ENCODE results near the gene ESRRA.
A peak's percentile ranks its signal among the peaks of the same experiment; 100 is the strongest.
"Not testable (repeated sequence)": the region's sequence is repeated elsewhere in the genome, so short reads cannot be mapped to it uniquely, and the experiment has no call there.

ESRRA gene

DNA sequence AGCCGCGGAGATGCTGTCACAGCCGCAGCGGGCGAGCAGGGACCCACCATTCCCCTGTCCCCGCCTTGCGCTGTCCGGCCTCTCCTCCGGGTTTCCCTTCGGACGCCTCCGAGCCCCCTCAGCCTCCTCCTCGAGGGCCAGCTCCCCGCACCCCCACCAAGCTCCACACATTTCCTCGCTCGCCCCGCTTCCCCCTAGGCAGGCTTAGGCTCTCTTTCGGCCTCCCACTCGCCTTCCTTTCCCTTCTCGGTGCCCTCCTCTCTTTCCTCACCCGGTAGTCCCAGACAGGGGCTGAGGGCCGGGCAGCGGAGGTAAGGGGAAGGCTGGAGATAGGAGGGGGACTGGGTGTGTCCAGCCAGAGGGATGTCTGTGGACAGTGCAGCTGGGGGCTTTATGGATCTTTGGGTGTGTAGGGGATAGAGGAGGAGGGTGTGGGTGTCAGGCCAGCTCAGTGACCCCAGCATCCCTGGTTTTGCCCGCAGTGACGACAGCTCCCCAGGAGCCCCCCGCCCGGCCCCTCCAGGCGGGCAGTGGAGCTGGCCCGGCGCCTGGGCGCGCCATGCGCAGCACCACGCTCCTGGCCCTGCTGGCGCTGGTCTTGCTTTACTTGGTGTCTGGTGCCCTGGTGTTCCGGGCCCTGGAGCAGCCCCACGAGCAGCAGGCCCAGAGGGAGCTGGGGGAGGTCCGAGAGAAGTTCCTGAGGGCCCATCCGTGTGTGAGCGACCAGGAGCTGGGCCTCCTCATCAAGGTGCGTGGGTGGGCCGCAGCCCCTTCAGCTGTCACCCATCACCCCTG, 12.7 kb upstream of the ESRRA start:
- DNase-seq (ENCODE audit: low read depth) = no peak

DNA sequence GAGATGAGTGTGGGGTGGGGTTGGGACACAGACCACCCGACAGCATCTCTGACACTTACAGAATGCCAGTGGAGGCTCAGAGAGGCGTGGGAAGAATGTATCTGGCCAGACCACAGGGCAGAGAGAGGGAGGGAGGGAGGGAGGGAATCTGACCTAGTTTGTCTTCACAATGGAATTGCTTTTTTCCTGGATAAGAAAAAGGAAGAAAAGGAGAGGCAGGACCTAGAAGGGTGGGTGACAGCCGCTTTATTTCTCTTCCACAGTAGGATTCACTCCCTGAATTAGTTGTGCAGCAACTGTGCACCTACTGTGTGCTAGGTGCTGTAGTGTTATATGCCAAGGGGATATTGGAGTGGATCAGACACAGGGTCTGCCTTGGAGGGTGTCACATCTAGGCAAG, 10.6 kb upstream of the ESRRA start:
- no peak for DNase-seq (ENCODE audit: low read depth)

DNA sequence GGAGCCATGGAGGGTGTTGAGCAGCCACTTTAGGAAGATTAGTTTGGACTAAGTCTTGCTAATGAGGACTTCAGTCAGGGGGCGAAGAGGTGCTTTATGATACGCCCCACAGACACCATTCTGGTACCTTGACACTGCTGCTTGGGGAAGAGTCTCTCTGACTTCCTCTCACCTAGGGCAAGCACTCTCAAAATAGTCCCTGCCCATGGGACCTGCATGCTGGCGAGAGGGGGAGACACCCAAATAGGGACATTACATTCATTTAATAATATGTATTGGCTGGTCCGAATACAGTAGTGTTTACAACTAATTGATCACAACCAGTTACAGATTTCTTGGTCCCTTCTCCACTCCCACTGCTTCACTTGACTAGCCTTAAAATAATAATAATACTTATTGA, 9.6 kb upstream of the ESRRA start:
- DNase-seq (ENCODE audit: low read depth) = no peak

DNA sequence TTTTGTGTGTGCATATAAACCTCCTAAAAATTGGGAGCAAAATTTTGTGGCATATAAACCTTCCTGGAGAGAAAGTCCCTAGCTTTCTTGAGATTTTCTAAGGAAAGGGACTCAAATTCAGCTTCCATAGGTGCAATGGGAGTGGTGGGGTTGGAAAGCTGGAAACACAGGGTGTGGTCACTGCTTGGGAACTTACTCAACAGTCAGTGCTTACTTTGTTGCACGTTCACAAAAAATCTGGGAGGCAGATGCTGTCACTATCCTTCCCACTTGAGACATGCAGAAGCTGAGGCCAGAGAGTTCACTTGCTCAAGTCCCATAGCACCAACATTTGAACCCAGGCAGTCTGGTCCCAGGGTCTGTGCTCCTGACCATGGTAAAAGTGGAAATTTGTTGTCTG, 9.1 kb upstream of the ESRRA start:
- no peak for DNase-seq (ENCODE audit: low read depth)

DNA sequence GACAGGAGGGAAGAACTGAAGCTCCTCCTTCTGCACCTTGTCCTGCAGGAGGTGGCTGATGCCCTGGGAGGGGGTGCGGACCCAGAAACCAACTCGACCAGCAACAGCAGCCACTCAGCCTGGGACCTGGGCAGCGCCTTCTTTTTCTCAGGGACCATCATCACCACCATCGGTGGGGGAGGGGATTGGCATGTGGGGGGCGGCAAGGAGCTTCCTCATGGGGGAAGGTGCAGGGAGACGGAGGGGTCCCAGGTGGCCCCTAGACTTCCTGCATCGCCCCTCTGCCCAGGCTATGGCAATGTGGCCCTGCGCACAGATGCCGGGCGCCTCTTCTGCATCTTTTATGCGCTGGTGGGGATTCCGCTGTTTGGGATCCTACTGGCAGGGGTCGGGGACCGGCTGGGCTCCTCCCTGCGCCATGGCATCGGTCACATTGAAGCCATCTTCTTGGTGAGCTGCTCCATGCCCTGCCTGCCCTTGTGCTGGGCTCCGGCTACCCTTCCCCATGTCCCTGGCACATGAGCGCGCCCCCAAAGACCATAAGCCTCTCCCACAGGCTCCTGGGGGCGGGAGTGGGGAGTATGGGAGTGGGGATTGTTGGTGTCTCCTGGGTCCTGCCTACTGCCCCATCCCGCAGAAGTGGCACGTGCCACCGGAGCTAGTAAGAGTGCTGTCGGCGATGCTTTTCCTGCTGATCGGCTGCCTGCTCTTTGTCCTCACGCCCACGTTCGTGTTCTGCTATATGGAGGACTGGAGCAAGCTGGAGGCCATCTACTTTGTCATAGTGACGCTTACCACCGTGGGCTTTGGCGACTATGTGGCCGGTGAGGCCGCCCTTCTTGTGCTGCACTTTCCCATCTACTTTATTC, 8.3 kb upstream of the ESRRA start:
- DNase-seq (ENCODE audit: low read depth) = no peak

DNA sequence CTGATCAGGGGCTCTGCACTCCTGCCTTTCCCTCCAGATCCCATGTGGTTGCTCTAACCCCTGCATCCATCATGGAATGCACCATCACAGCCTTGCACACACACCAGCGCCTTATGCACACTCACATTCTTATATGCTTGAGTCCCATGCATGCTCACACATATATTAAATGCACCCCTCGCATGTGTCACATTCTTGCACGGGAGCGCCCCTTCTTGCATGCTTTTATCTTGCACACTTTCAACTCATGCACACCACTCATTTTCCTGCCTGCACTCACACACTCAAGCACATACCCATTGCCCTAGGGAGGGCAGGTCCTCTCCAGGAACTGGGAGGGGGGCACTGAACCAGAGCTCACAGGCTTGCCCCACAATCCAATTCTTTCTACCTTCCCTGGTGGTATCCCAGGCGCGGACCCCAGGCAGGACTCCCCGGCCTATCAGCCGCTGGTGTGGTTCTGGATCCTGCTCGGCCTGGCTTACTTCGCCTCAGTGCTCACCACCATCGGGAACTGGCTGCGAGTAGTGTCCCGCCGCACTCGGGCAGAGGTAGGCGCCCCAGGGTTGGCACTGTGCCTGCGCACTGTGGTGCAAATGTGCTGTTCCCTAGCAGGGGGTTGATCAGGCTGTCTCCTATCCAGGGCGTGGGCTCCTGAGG, 7.5 kb upstream of the ESRRA start:
- DNase-seq (ENCODE audit: low read depth) = no peak

DNA sequence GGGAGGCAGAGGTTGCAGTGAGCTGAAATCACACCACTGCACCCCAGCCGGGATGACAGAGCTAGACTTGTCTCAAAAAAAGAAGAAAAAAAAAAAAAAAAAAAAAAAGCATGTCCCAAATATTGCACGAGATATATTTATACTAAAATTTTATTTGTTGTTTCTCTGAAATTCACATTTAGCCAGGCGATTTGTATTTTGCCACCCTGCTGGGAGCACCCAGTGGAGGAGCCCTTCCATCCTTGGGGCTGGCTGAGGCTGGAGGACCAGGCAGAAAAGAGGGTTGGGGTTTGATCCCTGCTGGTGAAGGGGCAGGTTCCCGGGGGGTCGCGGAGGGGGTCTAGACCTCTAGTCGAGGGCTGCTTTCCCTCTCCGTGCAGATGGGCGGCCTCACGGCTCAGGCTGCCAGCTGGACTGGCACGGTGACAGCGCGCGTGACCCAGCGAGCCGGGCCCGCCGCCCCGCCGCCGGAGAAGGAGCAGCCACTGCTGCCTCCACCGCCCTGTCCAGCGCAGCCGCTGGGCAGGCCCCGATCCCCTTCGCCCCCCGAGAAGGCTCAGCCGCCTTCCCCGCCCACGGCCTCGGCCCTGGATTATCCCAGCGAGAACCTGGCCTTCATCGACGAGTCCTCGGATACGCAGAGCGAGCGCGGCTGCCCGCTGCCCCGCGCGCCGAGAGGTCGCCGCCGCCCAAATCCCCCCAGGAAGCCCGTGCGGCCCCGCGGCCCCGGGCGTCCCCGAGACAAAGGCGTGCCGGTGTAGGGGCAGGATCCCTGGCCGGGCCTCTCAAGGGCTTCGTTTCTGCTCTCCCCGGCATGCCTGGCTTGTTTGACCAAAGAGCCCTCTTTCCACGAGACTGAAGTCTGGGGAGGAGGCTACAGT, 6.1 kb upstream of the ESRRA start:
- peak; percentile 29 for DNase-seq (ENCODE audit: low read depth)

DNA sequence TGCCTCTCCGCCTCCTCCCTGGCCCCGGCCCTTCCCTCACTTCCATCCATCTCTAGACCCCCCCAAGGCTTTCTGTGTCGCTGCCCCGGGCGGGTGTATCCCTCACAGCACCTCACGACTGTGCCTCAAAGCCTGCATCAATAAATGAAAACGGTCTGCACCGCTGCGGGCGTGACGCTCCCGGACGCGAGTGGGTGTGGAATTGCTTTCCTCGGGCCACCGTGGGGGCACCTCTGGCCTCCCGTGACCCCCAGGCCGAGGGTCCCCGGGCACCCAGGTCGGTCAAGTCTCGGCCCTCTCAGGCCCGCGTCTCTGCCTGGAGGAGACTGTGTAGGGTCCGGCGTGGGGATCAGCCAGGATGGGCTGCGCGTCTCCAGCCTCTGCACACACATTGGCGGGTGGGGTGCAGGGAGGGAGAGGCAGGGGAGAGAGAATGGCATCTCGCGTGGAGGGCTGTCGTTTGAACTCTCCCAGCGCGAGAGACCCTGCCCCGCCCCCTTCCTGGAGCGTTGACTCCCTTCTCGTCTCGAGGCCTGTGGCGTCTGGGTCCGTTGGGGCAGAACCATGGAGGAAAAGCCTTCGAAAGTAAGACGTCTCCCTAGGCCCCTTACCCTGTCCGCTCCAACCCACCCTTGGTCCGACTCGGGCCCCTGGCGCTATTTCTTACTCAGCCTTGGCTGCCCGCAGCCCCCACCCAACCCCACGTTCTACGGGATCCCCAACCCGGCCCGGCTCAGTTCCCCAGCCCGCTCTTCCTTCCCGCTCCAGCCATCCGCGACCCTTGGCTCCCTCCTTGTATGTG, 5.3 kb upstream of the ESRRA start, which contains the start of gene CATSPERZ:
Gene CATSPERZ (plus strand): TSS at position 512 of the 802 bp plus-strand sequence. CDS start 53 bp downstream, at position 565.
- no peak for DNase-seq (ENCODE audit: low read depth)

DNA sequence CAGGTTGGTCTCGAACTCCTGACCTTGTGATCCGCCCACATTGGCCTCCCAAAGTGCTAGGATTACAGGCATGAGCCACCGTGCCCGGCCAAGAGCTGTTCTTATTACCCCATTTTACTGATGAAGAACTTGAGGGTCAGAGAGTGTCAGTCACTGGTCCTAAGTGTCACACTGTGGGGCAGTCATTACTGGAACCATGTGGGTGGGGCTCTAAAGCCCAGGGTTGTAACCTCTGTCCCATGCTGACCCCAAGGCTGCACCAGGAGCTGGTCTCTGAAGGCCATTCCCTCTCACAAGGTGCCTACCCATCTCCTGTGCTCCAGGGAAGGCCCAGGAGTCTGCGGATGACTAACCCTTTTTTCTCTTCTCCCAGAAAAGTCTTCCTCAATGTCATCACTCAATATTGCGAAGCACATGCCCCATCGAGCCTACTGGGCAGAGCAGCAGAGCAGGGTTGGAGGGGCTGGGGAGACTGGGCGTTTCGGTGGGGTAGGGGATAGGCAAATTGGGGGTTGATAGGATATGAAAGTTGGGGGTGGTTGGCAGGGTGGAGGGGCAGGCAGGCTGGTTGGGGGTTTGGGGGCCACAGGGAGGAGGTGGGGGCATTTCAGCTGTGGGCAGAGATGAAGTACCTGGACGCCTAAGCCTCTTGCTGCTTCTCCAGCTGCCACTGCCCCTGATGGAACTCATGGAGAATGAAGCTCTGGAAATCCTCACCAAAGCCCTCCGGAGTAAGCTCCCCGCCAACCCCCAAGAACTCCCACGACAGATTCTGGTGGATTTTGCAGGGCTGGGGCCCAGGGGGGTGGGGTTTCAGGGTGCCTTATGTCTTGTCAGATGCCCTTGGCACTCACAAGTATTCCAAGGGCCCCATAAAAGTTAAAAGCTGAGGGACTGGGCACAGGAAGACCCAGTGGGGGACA, 2.0 kb upstream of the ESRRA start:
- DNase-seq (ENCODE audit: low read depth) = no peak

DNA sequence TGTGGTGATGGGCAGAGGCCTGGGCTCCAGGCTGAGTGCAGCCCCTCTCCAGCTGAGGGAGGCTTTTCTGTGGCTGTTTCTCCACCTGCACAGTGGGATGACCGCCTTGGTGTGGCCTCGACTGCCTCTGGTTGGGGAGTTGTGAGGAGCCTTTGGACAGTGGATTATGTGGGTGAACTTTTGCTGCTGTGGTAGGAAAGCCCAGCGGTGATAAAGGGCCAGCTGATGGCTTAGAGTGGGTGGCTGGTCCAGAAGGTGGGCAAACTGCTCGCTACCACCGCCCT, 1.4 kb upstream of the ESRRA start:
- no peak for DNase-seq (ENCODE audit: low read depth)

DNA sequence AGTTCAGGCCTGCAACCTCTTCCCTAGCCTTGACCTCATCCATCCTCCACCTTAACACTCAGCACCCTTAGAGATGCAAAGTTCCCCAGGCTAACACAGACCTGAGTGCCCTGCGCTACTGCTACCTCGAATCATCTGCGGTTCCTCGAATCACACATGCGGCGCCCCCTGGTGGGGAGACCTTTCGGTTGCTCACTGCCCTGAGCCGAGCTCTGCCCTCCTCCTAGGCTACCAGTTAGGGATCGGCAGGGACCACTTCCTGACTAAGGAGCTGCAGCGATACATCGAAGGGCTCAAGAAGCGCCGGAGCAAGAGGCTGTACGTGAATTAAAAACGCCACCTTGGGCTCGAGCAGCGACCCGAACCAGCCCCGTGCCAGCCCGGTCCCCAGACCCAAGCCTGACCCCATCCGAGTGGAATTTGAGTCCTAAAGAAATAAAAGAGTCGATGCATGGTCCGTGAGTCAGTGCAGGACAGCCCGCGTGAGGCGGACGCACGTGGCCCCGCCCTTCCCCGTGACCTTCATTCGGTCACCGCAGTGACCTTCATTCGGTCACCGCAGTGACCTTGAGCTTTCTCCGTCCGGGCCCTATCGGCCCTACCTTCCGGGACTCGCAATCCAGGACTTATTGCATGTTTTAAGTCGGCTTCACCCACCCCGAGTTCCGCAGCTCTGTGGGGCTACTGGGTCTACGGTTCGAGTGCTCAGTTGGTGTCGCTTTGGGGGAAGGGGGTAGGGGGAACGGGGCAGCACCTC, 830 bp upstream of the ESRRA start:
- peak; percentile 82 for DNase-seq (ENCODE audit: low read depth)

DNA sequence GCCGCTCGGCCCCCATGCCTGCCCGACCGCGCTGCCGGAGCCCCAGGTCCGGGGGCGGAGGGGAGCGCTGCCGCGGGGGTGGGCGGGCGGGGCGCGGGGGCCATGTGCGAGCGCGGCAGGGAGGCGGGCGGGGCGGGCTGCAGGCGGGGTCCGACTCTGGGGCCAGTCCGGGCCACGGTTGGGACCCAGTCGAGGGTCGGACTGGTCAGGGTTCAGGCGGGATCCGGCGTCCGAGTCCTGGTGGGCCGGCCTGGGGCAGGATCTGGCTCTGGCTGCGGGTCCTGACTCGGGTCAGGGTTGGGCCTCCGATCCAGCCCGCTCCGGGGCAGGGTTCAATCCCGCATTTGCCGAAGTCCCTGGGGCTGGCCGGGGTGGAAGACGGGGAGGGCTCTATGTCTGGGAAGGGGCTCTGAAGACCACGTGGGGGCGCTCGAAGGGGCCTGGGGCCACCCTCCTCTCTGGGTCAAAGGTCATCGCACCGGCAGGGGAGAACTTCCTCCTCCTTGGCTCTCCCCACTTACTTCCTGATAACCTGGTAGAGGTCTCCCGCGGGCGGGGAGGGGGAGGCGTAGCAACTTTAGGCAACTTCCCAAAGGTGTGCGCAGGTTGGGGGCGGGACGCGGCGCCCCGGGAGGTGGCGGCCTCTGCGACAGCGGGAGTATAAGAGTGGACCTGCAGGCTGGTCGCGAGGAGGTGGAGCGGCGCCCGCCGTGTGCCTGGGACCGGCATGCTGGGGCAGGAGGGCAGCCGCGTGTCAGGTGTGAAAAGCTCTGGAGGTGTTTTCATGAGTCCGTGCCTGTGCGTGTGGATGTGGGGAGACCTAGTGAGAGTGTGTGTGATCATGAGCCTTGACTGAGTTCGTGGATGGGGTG, 603 bp downstream of the ESRRA start:
- no peak for DNase-seq (ENCODE audit: low read depth)

DNA sequence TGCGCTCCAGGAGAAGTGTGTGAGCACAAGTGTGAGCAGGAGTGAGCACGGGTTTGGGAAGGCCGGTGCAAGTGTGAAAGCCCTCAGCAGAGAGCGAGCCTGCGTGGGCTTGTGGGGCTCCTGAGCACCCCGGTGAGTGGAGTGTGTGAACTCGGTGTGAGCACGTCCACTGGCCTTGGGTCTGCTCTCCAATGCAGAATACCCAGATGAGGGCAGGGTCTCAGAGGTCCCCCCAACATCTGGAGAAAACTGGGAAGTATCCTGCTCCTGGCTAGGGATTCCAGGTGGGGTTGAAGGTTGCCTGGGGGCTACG, 1.2 kb downstream of the ESRRA start:
- no peak for DNase-seq (ENCODE audit: low read depth)

DNA sequence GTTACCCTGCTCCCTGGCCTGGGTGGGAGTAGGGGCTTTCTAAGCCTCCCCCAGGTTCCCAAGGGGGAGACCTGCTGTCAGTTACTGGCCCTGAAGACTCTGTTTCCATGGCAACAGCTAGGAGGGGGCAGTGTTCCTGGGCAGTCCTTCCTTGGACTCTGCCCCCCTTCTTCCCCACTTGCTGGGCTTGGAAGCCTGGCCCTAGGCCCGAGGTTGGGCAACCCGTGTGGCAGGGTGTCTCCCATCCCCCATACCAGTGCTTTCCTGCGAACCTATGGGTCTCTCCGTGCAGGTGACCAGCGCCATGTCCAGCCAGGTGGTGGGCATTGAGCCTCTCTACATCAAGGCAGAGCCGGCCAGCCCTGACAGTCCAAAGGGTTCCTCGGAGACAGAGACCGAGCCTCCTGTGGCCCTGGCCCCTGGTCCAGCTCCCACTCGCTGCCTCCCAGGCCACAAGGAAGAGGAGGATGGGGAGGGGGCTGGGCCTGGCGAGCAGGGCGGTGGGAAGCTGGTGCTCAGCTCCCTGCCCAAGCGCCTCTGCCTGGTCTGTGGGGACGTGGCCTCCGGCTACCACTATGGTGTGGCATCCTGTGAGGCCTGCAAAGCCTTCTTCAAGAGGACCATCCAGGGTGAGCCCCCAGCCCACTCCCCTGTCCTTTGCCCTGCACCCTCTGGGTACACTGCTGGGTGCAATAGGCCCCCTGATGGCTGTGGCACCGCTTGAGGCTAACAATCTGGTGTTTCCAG, 1.7 kb downstream of the ESRRA start:
- peak; percentile 59 for DNase-seq (ENCODE audit: low read depth)

DNA sequence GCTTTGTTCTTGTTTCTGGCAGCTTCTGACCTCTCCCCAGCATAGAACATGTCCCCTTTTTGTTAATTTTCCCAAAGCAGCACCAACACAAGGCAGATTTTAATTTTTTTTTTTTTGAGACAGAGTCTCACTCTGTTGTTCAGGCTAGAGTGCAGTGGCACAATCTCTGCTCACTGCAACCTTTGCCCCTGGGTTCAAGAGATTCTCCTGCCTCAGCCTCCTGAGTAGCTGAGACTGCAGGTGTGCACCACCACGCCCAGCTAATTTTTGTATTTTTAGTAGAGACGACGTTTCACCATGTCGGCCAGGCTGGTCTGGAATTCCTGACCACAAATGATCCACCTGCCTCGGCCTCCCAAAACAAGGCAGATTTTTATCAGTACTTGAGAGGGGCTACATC, 2.5 kb downstream of the ESRRA start:
- not testable (repeated sequence) for DNase-seq (ENCODE audit: low read depth)

DNA sequence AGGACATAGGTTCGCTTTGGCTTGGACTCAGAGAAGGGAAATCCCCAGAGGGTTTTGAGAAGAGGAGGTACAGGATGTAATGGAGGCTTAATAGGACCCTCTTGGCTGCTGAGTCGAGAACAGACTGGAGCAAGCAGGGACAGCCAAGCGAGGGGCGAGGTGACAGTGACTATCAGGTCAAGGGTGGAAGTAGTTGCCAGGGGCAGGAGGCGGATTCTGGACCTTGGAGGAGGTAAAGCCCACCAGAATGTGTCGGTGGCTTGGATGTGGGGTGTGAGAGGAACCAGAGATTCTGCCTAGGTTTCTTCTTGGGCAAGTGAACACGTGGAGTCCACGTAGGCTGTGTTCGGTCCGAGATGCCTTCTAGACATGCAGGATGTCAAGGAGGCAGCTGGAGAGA, 7.6 kb downstream of the ESRRA start:
- DNase-seq (ENCODE audit: low read depth) = no peak

DNA sequence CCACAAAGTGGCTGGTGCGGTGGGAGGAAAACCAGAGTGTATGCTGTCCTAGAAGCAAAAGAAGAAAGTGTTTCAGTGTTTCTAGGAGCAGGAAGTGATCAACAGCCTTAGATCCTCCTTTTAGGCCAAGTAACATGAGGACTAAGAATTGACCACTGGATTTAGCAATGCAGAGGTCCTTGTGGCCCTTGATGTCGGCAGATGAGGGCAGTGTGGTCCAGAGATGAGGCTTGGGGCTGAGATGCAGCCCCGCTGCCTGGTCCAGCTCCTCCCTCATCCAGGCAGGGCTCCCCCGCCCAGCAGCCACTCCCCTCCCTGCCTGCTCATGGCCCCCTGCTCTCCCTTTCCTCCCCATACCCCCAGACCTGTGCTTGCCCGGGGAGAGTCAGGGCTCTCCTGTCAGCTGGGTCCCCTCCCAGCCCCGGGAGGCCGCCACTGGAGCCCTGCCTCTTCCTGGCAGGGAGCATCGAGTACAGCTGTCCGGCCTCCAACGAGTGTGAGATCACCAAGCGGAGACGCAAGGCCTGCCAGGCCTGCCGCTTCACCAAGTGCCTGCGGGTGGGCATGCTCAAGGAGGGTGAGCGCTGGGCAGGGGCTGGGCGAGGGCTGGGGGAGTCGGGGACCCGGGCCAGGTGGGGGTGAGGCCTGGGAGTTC, 8.3 kb downstream of the ESRRA start:
- peak; percentile 50 for DNase-seq (ENCODE audit: low read depth)
